ENCODE measurements around the gene PRLR. TPM values are rescaled to one million over a fixed set of nuclear protein-coding genes. Genes with fewer than 3 reads are reported as not detected.
"Not testable (repeated sequence)": the region's sequence is repeated elsewhere in the genome, so short reads cannot be mapped to it uniquely, and the experiment has no call there.

PRLR gene
- total RNA-seq, 1 donor from 2014 or later: not detected

DNA sequence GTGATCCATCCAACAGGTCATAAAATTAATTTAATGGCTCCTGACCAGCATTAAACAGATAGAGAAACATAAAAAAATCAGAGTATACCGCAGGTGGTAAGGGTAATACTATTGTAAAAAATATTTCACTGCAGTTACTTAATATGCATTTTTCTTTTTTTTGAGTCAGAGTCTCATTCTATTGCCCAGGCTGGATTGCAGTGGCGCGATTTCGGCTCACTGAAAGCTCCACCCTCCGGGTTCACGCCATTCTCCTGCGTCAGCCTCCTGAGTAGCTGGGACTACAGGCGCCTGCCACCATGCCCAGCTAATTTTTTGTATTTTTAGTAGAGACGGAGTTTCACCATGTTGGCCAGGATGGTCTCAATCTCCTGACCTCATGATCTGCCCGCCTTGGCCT, 15.1 kb upstream of the PRLR start:
- H3K4me3 Mint-ChIP-seq; DNase-seq (ENCODE audit: low spot score); H3K27ac Mint-ChIP-seq; H3K27me3 Mint-ChIP-seq (ENCODE audit: insufficient read depth); H3K36me3 Mint-ChIP-seq (ENCODE audit: low read depth); H3K9me3 Mint-ChIP-seq; H3K4me1 Mint-ChIP-seq (ENCODE audit: low read depth); intact Hi-C loops (cut with micrococcal nuclease): not testable (repeated sequence)

DNA sequence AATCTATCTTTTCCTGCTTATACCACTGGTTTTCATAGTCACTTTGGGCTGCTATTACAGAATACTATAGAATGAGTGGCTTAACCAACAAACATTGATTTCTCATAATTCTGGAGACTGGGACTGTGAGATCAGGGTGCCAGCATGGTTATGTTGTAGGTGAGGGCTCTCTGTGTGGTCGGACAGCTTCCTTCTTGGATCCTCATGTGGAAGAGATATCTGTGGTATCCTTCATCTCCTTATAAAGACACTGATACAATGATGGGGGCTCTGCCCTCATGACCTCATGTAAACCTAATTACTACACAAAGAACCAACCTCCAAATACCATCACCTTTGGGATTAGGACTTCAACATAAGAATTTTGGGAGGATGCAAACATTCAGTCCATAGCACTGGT, 13.9 kb upstream of the PRLR start:
- no peaks in the 10 kb centered on the region for H3K9me3 Mint-ChIP-seq
- intact Hi-C loops (cut with micrococcal nuclease): loop anchor here (1.0 kb wide), 1 partner anchor 23 kb away; no protein-coding TSS in a partner anchor
- no peaks in the 10 kb centered on the region for H3K4me1 Mint-ChIP-seq (ENCODE audit: low read depth)
- no peak overlapping the region for H3K4me3 Mint-ChIP-seq
- H3K27me3 Mint-ChIP-seq (ENCODE audit: insufficient read depth): peaks cover 2% of the 10 kb centered on the region
- no peaks in the 10 kb centered on the region for H3K36me3 Mint-ChIP-seq (ENCODE audit: low read depth)
- H3K27ac Mint-ChIP-seq: no peak overlapping the region
- no peak for DNase-seq (ENCODE audit: low spot score)

DNA sequence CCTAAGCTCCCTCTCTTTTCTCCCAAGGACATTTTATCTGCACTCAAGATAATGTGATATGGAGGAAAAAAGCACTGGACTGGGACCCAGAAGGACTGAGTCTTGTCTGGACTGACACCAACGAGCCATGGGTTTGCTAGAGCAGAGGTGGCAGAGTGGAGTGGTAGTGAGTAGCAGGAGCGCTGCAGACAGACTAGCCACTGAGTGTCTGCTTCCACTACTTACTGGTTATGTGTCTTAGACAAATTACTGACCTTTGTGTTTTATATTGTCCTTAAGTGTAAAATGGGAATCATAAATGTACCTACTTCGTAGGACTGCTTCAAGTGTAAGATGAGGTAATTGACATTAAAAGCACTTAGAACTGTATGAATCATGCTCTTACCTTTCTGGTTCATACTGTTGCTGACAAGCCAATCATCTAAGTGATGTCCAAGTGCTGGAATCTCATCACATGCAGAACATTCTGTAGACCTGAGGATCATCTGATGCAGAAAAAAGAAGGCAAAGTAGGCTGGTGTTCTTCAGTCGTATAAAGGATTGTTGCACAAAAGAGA, 12.5 kb upstream of the PRLR start:
- no peak for DNase-seq (ENCODE audit: low spot score)
- H3K27me3 Mint-ChIP-seq (ENCODE audit: insufficient read depth): peaks cover 2% of the 10 kb centered on the region
- no peaks in the 10 kb centered on the region for H3K9me3 Mint-ChIP-seq
- intact Hi-C loops (cut with micrococcal nuclease): no loop called here
- H3K4me1 Mint-ChIP-seq (ENCODE audit: low read depth): no peaks in the 10 kb centered on the region
- no peaks in the 10 kb centered on the region for H3K36me3 Mint-ChIP-seq (ENCODE audit: low read depth)
- no peak overlapping the region for H3K27ac Mint-ChIP-seq
- H3K4me3 Mint-ChIP-seq: no peak overlapping the region

DNA sequence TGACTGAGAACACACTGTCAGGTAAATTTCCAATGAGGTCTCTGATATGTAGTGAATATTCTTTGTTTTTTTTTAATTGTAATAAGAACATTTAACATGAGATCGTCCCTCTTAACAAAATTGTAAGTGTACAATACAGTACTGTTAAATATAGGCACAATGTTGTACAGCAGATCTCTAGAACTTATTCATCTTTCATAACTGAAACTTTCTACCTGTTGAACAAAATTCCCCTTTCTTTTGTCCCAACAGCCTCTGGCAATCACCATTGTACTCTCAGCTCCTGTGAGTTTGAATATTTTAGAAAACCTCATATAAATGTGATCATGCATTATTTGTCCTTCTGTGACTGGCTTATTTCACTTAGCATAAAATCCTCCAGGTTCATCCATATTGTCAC, 10.6 kb upstream of the PRLR start:
- no peak for DNase-seq (ENCODE audit: low spot score)
- no peaks in the 10 kb centered on the region for H3K27me3 Mint-ChIP-seq (ENCODE audit: insufficient read depth)
- H3K27ac Mint-ChIP-seq: no peak overlapping the region
- intact Hi-C loops (cut with micrococcal nuclease): no loop called here
- H3K36me3 Mint-ChIP-seq (ENCODE audit: low read depth): no peaks in the 10 kb centered on the region
- no peak overlapping the region for H3K4me3 Mint-ChIP-seq
- no peaks in the 10 kb centered on the region for H3K9me3 Mint-ChIP-seq
- no peaks in the 10 kb centered on the region for H3K4me1 Mint-ChIP-seq (ENCODE audit: low read depth)

DNA sequence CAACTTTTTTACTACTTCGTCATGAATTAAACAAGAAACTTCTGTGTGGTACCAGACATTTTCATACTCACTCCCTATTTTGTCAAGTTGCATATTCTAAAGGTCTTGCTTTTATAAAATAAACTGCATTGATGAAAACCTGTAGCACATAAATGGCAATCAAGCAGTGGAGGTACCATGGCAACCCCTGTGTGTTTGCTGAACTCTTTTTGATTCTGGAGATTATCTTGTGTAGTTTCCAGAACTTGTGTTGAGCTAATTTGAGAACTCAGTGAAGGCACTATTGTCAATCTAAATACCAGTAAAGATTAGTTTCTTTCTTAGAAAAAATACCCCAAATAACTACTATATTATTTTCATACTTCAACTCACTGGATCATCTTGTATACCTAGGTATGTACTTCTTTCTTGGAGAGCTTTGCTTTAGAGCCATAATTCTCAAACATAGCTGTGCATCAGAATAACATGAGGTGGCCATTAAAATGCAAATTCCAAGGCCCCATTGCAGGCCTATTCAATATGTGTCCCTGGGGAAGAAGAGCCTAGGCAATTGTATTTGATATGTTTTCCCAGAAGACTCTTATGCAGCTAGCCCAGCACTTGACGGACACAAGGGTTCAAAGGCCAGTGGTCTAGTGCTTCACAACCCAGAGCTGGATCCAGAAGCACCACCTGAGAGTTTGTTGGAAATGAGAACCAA, 9.8 kb upstream of the PRLR start:
- no peak for DNase-seq (ENCODE audit: low spot score)
- no peak overlapping the region for H3K4me3 Mint-ChIP-seq
- H3K4me1 Mint-ChIP-seq (ENCODE audit: low read depth): no peaks in the 10 kb centered on the region
- H3K36me3 Mint-ChIP-seq (ENCODE audit: low read depth): no peaks in the 10 kb centered on the region
- no peak overlapping the region for H3K27ac Mint-ChIP-seq
- H3K27me3 Mint-ChIP-seq (ENCODE audit: insufficient read depth): no peaks in the 10 kb centered on the region
- intact Hi-C loops (cut with micrococcal nuclease): no loop called here
- no peaks in the 10 kb centered on the region for H3K9me3 Mint-ChIP-seq

DNA sequence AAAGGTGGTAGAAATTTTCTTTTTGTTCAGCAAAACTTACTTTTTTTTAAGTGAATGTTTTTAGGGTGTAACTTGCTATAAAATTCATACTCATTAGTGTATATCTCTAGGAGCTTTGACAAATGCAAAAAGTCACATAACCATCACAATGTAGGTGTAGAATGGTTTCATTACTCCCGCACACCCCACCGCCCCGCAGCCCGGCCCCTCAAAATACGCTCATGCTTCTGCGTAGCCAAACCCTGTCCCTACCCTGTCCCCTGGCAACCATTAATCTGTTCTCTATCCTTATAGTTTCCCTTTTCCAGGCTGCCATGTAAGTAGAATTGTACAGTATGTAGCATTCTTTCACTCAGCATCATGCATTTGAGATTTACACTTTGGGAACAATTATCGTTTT, 9.2 kb upstream of the PRLR start:
- no peak for DNase-seq (ENCODE audit: low spot score)
- Mint-ChIP-seq H3K27ac (no peak overlapping the region), H3K4me3 (no peak overlapping the region), H3K27me3 (ENCODE audit: insufficient read depth) (no peaks in the 10 kb centered on the region), H3K9me3 (no peaks in the 10 kb centered on the region), H3K4me1 (ENCODE audit: low read depth) (no peaks in the 10 kb centered on the region), H3K36me3 (ENCODE audit: low read depth) (no peaks in the 10 kb centered on the region)
- intact Hi-C loops (cut with micrococcal nuclease): no loop called here

DNA sequence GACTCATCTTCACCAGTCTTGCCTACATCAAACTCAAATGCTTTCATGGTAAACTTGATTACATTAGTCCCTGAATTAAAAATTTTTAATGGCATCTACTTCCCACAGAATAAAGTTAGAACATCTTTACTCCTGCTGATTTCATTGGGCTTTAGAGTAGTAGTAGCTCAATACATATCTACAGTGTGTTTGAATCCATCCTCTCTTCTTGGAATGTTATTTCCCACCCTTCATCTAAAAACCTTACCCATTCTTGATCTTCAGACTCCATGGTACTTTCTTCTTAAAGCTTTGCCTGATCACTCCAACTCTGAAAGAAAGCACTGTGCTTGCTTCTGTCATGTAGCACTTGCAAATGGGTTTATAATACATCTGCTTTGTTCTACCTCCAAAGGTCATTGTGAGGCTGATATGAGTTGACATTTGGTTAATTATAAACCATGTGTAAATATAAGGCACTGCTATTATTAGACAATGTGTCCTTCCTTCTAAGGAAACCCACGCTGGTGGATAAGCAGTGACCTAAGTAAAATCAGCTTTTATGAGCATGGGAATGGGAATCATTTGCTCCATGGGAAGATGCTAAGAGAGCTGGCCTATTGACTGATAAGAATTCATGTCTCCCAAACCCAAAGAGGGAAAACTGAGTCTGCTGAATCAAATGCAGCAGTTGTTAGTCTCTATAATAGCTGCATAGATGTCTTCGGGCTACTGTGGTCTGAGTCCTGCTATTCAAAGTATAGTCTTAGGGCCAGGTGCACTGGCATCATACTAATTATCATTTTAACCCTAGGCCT, 7.5 kb upstream of the PRLR start:
- Mint-ChIP-seq H3K4me1 (ENCODE audit: low read depth) (no peaks in the 10 kb centered on the region), H3K9me3 (no peaks in the 10 kb centered on the region), H3K36me3 (ENCODE audit: low read depth) (no peaks in the 10 kb centered on the region), H3K4me3 (no peak overlapping the region), H3K27me3 (ENCODE audit: insufficient read depth) (peaks cover 2% of the 10 kb centered on the region), H3K27ac (no peak overlapping the region)
- DNase-seq (ENCODE audit: low spot score): no peak
- intact Hi-C loops (cut with micrococcal nuclease): no loop called here

DNA sequence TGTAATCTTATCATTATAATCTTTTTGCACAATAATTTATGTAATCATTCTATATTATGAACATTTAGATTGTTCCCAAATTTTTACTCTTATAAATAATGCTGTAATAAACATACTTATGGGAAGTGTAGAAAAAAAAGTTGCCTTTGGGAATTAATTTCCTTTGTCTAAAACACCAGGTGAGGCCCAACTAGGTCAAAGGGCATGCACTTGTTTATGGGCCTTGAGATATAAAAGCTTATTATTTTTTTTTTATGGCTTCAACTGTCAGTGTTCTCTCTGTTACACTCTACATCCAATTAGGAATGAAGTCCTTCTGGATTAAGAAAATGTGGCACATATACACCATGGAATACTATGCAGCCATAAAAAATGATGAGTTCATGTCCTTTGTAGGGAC, 6.5 kb upstream of the PRLR start:
- no peaks in the 10 kb centered on the region for H3K9me3 Mint-ChIP-seq
- H3K4me3 Mint-ChIP-seq: no peak overlapping the region
- no peak for DNase-seq (ENCODE audit: low spot score)
- H3K36me3 Mint-ChIP-seq (ENCODE audit: low read depth): no peaks in the 10 kb centered on the region
- no peaks in the 10 kb centered on the region for H3K4me1 Mint-ChIP-seq (ENCODE audit: low read depth)
- intact Hi-C loops (cut with micrococcal nuclease): no loop called here
- peaks cover 8% of the 10 kb centered on the region for H3K27me3 Mint-ChIP-seq (ENCODE audit: insufficient read depth)
- H3K27ac Mint-ChIP-seq: no peak overlapping the region

DNA sequence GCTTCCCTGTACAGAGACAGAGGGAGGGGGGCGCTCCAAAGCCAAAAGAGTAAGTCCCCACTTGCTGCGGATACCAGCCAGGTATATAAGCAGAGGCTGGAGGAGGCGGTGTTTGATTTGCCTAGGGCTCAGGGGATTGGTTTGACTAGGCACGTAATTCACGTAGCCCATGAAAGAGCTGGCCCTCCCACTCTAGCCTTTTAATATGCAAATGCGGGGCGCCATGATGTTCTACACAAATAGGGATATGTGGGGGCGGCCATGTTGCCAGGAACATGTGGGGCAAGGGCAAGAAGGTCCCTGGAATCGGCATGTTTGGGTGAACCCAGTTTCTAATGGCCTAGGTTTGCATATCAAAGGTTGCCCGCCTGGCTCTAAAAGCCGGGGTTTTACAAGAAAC, 3.3 kb upstream of the PRLR start:
- Mint-ChIP-seq H3K27me3 (ENCODE audit: insufficient read depth) (peaks cover 32% of the 10 kb centered on the region), H3K4me1 (ENCODE audit: low read depth) (peaks cover 5% of the 10 kb centered on the region), H3K9me3 (no peaks in the 10 kb centered on the region), H3K27ac (no peak overlapping the region), H3K36me3 (ENCODE audit: low read depth) (no peaks in the 10 kb centered on the region), H3K4me3 (no peak overlapping the region)
- DNase-seq (ENCODE audit: low spot score): no peak
- intact Hi-C loops (cut with micrococcal nuclease): no loop called here

DNA sequence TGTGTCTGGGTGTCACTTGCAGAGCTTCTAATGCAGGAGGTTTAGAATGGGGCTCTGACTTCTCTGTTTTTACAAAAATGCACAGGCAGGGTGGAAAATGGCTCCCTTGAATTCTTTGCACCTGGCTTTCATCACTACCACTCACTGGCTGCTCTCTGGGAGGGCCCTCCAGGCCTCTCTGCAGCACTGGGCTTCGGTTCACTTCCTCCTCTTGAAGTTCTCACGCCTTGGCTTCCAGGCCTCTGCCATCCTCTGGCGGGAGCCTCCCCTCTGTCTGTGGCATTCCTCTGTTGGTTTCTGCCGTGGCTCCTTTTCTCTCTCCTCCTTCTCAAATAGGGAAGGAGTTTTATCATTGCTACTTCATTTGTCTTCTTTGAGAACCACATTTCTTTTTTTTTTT, 2.8 kb upstream of the PRLR start:
- Mint-ChIP-seq H3K4me1 (ENCODE audit: low read depth) (peaks cover 5% of the 10 kb centered on the region), H3K27ac (no peak overlapping the region), H3K9me3 (no peaks in the 10 kb centered on the region), H3K27me3 (ENCODE audit: insufficient read depth) (peaks cover 32% of the 10 kb centered on the region), H3K4me3 (no peak overlapping the region), H3K36me3 (ENCODE audit: low read depth) (no peaks in the 10 kb centered on the region)
- no peak for DNase-seq (ENCODE audit: low spot score)
- intact Hi-C loops (cut with micrococcal nuclease): no loop called here

DNA sequence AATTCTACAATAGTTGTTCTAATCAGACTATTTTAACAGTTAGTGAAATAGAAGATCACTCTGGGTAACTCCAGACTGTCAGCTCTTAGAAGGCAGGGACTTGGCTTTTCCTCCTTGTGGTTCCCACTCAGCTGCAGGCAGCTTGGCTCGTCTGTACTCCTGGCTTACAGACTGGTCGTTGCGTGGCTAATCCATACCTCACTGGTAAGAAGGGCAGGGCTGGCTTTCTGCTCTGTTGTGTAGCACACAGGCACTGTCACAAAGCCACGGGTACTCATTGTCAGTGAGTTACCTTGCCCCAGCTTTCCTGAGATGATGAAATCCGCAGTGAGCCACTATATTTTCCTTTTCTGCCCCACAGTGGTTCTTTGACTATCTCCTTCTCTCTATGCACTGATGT, 1.8 kb upstream of the PRLR start:
- no peaks in the 10 kb centered on the region for H3K9me3 Mint-ChIP-seq
- no peaks in the 10 kb centered on the region for H3K36me3 Mint-ChIP-seq (ENCODE audit: low read depth)
- H3K4me3 Mint-ChIP-seq: no peak overlapping the region
- no peak overlapping the region for H3K27ac Mint-ChIP-seq
- intact Hi-C loops (cut with micrococcal nuclease): no loop called here
- H3K4me1 Mint-ChIP-seq (ENCODE audit: low read depth): peaks cover 5% of the 10 kb centered on the region
- DNase-seq (ENCODE audit: low spot score): no peak
- H3K27me3 Mint-ChIP-seq (ENCODE audit: insufficient read depth): peaks cover 38% of the 10 kb centered on the region

DNA sequence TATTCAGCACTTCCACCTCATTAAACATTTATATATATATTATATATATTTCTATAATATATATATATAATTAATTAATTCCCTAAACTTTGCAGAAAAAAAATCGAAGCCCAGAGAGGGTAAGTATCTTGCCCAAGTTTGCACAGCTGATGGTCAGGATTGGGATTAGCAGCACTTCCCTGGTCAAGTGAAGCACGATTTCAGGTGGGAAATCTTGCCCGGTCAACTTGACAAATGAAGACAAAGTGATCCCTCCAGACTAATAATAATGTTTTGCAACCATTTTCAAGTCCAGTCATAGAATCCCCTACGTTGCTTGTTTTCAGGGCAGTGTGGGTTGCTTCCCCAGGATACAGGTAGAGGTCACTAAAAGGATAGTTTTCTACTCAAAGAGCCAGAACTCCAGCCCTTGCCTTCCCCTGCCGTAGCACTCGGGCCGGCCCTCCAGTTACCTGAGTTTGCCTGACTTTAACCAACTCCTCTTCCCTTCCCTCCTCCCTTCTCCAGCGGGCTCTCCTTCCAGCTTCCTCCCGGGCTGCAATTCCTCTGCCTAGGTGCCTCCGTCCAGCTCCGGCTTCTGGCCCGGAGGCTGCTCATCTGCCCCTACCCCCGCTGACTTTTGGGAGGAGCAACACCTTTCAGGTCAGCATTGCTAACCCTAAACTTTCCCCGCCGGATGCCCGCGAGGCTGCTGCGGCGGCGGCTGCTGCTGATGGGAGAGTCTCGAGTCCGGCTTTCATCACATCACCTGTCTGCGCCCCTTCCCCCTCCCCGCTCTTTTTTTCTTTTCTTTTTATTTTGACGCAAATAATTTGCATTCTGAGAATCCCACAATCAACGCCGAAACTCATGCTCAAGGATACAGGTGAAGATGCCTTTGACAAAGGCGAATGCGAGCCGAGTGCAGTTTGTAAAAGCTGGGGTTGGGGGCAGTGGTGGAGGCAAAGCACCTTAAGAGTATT, 930 bp downstream of the PRLR start:
- no peak overlapping the region for H3K27ac Mint-ChIP-seq
- H3K4me3 Mint-ChIP-seq: peak overlapping the region; percentile 32
- H3K9me3 Mint-ChIP-seq: no peaks in the 10 kb centered on the region
- DNase-seq (ENCODE audit: low spot score): no peak
- H3K4me1 Mint-ChIP-seq (ENCODE audit: low read depth): peaks cover 5% of the 10 kb centered on the region
- no peaks in the 10 kb centered on the region for H3K36me3 Mint-ChIP-seq (ENCODE audit: low read depth)
- H3K27me3 Mint-ChIP-seq (ENCODE audit: insufficient read depth): peaks cover 38% of the 10 kb centered on the region
- intact Hi-C loops (cut with micrococcal nuclease): no loop called here
